SK-N-SH treated with all-trans-retinoic acid at 6 μM for 48 hours (cell line): ENCODE measurements around the gene SIRPB2.
A peak's percentile ranks its signal among the peaks of the same experiment; 100 is the strongest.

Source experiments
- ATAC-seq: fragments of 200-7000 bp; cut with Tn5 transposase; 3 replicates; pipeline ENCODE4 v1.9.1; 2020; ENCODE audit warnings: mild to moderate bottlenecking, moderate library complexity
- ARNTL ChIP-seq: fragments of 450-650 bp; formaldehyde crosslinking; IDR thresholded peaks from 2 replicates; pipeline ENCODE4 v1.5.0; 2020; ENCODE audit warnings: low read depth, mild to moderate bottlenecking, moderate library complexity, borderline replicate concordance
- BACH2 ChIP-seq: fragments of 250-450 bp; sonication (Bioruptor Pico); IDR thresholded peaks from 2 replicates; pipeline ENCODE4 v1.9.0; 2021; ENCODE audit warnings: mild to moderate bottlenecking, borderline replicate concordance
- CSDC2 ChIP-seq: fragments of 250-450 bp; sonication (Bioruptor Pico); IDR thresholded peaks from 2 replicates; pipeline ENCODE4 v1.5.0; 2020; ENCODE audit warnings: mild to moderate bottlenecking, moderate library complexity
- GLIS3 ChIP-seq: fragments of 250-450 bp; sonication (Bioruptor Pico); IDR thresholded peaks from 2 replicates; pipeline ENCODE4 v1.5.0; 2020; ENCODE audit warnings: mild to moderate bottlenecking, moderate library complexity
- ISL1 ChIP-seq: fragments of 250-450 bp; sonication (Bioruptor Pico); IDR thresholded peaks from 2 replicates; pipeline ENCODE4 v2.1.2; 2022; ENCODE audit warnings: mild to moderate bottlenecking, moderate library complexity
- PPARA ChIP-seq: fragments of 250-450 bp; sonication (Bioruptor Pico); IDR thresholded peaks from 2 replicates; pipeline ENCODE4 v1.5.0; 2020; ENCODE audit warnings: mild to moderate bottlenecking, borderline replicate concordance
- RARB ChIP-seq: fragments of 250-450 bp; sonication (Bioruptor Pico); IDR thresholded peaks from 2 replicates; pipeline ENCODE4 v1.8.0; 2021; ENCODE audit warnings: mild to moderate bottlenecking, moderate library complexity
- SNAI2 ChIP-seq: fragments of 250-450 bp; sonication (Bioruptor Pico); IDR thresholded peaks from 2 replicates; pipeline ENCODE4 v1.5.0; 2020; ENCODE audit warnings: mild to moderate bottlenecking, moderate library complexity
- TCF4 ChIP-seq: fragments of 250-450 bp; sonication (Bioruptor Pico); IDR thresholded peaks from 2 replicates; pipeline ENCODE4 v1.8.0; 2021; ENCODE audit warnings: mild to moderate bottlenecking, moderate library complexity, borderline replicate concordance
- TOX ChIP-seq: fragments of 250-450 bp; sonication (Bioruptor Pico); IDR thresholded peaks from 2 replicates; pipeline ENCODE4 v1.8.0; 2021; ENCODE audit warnings: mild to moderate bottlenecking, moderate library complexity, borderline replicate concordance
- ZC3H10 ChIP-seq: fragments of 250-450 bp; sonication (Bioruptor Pico); IDR thresholded peaks from 2 replicates; pipeline ENCODE4 v1.5.1; 2021; ENCODE audit warnings: mild to moderate bottlenecking, moderate library complexity
- ZFP3 ChIP-seq: fragments of 250-450 bp; sonication (Bioruptor Pico); IDR thresholded peaks from 2 replicates; pipeline ENCODE4 v1.5.0; 2020; ENCODE audit warnings: mild to moderate bottlenecking, moderate library complexity
- ZFP30 ChIP-seq: fragments of 450-650 bp; formaldehyde crosslinking; IDR thresholded peaks from 2 replicates; pipeline ENCODE4 v1.5.0; 2022; ENCODE audit warnings: mild to moderate bottlenecking, moderate library complexity
- ZNF565 ChIP-seq: fragments of 450-650 bp; formaldehyde crosslinking; conservative IDR thresholded peaks from 2 replicates; pipeline ENCODE4 v1.5.0; 2020; ENCODE audit warnings: low read depth, mild to moderate bottlenecking, moderate library complexity
- ZNF8 ChIP-seq: fragments of 450-650 bp; formaldehyde crosslinking; IDR thresholded peaks from 2 replicates; pipeline ENCODE4 v1.5.0; 2020; ENCODE audit warnings: mild to moderate bottlenecking, moderate library complexity
- TF ChIP-seq, protein P1 (sequence below): fragments of 250-450 bp; sonication (Bioruptor Pico); IDR thresholded peaks from 2 replicates; pipeline ENCODE4 v1.8.0; 2020; ENCODE audit warnings: mild to moderate bottlenecking, moderate library complexity, borderline replicate concordance
- TF ChIP-seq, protein P2 (sequence below): fragments of 250-450 bp; sonication (Bioruptor Pico); IDR thresholded peaks from 2 replicates; pipeline ENCODE4 v1.5.0; 2020; ENCODE audit warnings: mild to moderate bottlenecking, moderate library complexity
- TF ChIP-seq, protein P3 (sequence below): fragments of 250-450 bp; sonication (Bioruptor Pico); IDR thresholded peaks from 2 replicates; pipeline ENCODE4 v1.8.0; 2021; ENCODE audit warnings: low read depth, mild to moderate bottlenecking, moderate library complexity, borderline replicate concordance

Gene SIRPB2

DNA sequence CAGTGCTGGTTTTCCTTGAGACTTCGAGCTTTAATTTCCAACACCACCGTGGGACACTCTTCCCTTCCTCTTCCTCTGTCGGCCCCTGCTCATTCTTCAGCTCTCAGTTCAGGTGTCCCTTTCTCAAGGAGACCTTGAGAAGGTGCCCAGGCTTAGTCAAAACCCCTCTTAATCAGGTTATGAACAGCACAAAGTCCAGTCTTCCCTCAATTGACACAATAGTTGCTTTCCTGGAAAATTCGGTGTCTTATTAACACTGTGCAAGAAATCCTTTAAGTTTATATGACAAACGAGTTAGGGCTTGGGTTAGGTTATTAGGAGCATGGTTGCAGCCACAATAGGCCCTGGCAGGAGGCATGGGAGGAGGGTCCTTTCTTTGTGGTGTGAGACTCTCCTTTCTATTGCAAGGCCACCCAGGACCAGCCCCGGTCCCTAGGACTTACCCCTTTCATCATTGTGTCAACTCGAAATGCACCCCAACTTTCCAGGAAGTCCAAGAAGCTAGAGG is 23.0 kb downstream of the SIRPB2 start (continued):
- TF ChIP-seq, protein P1, sequence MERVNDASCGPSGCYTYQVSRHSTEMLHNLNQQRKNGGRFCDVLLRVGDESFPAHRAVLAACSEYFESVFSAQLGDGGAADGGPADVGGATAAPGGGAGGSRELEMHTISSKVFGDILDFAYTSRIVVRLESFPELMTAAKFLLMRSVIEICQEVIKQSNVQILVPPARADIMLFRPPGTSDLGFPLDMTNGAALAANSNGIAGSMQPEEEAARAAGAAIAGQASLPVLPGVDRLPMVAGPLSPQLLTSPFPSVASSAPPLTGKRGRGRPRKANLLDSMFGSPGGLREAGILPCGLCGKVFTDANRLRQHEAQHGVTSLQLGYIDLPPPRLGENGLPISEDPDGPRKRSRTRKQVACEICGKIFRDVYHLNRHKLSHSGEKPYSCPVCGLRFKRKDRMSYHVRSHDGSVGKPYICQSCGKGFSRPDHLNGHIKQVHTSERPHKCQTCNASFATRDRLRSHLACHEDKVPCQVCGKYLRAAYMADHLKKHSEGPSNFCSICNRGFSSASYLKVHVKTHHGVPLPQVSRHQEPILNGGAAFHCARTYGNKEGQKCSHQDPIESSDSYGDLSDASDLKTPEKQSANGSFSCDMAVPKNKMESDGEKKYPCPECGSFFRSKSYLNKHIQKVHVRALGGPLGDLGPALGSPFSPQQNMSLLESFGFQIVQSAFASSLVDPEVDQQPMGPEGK (CRISPR knock-in tag): no peak

DNA sequence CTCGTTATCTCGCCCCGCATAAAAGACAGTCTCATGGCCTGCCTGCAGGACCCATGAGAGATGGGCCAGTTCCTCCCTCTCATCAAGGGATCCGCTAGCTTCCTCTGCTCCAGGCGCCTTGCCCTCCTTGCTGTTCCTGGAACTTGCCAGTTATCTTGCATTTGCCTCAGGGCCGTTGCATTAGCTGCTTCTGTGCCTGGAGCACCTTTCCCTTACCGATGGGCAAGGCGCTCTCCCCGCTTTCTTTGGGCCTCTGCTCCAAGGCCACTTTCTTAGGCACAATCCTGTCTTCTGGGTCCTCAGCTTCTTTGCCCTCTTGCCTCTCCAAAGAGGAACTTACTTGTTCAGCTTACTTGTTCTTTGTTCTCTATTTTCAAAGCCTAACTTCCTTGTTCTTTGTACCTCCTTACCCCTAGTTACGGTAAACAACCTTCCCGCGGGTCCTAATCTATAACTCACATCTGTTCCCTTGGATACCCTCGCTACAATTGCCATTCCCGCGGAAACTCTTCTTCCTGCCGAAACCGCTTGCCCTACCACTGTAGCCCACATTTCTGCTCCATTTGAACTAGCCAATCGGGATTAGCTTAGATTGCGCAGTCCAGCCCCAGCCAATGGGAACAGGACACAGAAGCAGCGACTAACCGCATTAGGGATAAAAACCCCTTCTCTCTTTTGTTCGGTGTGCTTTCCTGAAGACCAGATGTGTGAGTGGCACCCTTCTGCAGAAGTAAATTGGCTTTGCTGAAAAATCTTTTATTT is 23.7 kb downstream of the SIRPB2 start:
- TF ChIP-seq, protein P2, sequence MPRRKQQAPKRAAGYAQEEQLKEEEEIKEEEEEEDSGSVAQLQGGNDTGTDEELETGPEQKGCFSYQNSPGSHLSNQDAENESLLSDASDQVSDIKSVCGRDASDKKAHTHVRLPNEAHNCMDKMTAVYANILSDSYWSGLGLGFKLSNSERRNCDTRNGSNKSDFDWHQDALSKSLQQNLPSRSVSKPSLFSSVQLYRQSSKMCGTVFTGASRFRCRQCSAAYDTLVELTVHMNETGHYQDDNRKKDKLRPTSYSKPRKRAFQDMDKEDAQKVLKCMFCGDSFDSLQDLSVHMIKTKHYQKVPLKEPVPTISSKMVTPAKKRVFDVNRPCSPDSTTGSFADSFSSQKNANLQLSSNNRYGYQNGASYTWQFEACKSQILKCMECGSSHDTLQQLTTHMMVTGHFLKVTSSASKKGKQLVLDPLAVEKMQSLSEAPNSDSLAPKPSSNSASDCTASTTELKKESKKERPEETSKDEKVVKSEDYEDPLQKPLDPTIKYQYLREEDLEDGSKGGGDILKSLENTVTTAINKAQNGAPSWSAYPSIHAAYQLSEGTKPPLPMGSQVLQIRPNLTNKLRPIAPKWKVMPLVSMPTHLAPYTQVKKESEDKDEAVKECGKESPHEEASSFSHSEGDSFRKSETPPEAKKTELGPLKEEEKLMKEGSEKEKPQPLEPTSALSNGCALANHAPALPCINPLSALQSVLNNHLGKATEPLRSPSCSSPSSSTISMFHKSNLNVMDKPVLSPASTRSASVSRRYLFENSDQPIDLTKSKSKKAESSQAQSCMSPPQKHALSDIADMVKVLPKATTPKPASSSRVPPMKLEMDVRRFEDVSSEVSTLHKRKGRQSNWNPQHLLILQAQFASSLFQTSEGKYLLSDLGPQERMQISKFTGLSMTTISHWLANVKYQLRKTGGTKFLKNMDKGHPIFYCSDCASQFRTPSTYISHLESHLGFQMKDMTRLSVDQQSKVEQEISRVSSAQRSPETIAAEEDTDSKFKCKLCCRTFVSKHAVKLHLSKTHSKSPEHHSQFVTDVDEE (CRISPR knock-in tag): no peak
- TF ChIP-seq TCF4: no peak
- no peak for ATAC-seq

DNA sequence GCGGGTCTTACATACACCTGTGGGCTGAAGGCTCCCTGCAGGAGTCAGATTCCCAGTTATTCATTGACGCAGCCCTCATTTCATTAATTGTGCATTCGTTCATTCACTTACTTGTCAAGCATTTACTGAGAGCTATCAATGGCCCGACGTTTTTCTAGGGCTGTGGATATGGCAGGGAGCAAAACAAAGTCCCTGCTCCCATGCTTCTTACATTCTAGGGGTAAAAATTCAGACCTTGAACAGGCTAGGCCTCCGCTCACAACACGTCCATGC is 24.2 kb downstream of the SIRPB2 start:
- TF ChIP-seq TOX (CRISPR knock-in tag) (no peak), ARNTL (no peak), SNAI2 (no peak), ZFP30 (CRISPR knock-in tag) (no peak), BACH2 (no peak), ISL1 (CRISPR knock-in tag) (no peak)
- TF ChIP-seq, all 23 proteins: peak for 0
- no peak for ATAC-seq

DNA sequence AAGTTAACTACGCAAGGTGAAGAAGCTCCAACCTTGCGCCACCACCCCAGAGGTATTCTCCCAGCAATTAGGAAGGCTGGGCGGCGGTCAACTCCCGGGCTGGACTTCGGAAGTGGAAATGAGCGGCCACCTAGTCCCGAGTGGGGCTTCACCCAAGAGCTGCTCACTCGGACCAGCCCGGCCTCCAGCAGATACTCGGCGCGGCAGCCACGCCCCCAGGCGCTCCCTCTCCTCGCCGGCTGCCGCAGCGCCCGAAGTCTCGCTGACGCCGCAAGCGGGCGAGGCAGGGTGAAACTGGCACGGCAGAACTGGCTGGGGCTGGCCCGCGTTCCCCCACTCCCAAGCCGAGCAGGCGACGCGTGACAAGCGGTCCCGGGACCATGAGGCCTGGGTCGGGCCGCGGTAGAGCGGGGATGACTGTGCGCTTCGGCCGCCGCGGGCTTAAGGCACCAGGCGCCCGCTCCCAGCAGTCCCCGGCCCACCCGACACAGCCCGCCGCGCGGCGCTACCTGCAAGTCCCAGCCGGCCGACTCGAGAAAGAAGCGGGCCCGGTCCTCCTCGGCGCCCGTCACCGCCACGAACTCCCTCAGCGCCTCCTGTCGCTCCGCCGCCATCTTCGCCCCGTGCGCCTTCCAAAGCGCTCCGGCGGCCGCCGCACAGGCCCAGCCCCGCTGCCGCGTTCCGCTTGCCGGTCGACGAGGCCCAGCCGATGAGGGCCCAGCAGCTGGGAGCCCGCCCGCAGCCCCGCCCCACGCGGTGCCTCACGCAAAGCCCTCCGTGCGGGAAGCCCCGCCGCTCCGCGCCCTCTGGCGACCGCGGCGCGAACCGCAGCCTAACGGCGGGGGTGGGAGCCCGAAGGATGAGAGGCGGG is 24.8 kb downstream of the SIRPB2 start, which contains the start of gene NSFL1C:
NSFL1C (minus strand) TSS at position 639 of the 871 bp plus-strand sequence; CDS start at position 614, 25 bp downstream.
- peak; percentile 95 for ATAC-seq
- TF ChIP-seq GLIS3 (CRISPR knock-in tag): no peak
- peak; percentile 64; the same call in 1 of the 2 replicates for TF ChIP-seq ZFP3 (CRISPR knock-in tag)
- TF ChIP-seq ZNF565 (CRISPR knock-in tag): no peak
- TF ChIP-seq, all 23 proteins: peak for 1

DNA sequence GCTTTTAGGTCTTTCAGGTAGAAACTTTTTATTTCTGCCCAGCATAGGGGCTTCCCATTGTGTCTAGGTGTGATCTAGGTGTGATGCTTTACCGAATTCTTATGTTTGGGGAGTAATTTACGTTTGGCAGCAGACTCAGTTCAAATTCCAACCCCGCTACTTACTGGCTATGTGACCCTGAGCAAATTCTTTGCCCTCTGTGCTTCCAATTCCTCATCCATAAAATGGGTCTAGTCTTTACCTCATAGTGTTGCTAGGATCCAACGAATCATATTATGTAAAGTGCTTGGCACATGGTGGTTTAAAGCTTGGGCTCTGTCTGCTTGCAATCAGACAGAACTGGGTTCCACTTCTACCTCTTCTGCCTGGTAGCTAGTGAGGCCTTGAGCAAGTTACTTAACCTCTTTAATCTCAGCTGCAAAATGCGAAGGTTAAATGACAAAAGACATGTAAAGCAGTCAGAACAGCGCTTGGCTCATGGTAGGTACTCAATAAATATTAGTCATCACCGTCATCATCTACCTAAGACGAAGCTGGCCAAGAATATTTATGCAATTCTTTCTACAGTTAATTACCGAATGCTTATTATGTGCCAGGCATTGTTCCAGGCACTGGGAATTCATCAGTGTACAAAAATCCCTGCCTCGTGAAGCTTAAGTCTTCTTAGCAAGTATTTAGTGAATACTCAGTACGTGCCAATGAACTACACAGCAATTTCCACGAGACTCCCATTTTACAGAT is 25.6 kb downstream of the SIRPB2 start:
- no peak for ATAC-seq
- TF ChIP-seq ZFP30 (CRISPR knock-in tag): no peak
- TF ChIP-seq, protein P3, sequence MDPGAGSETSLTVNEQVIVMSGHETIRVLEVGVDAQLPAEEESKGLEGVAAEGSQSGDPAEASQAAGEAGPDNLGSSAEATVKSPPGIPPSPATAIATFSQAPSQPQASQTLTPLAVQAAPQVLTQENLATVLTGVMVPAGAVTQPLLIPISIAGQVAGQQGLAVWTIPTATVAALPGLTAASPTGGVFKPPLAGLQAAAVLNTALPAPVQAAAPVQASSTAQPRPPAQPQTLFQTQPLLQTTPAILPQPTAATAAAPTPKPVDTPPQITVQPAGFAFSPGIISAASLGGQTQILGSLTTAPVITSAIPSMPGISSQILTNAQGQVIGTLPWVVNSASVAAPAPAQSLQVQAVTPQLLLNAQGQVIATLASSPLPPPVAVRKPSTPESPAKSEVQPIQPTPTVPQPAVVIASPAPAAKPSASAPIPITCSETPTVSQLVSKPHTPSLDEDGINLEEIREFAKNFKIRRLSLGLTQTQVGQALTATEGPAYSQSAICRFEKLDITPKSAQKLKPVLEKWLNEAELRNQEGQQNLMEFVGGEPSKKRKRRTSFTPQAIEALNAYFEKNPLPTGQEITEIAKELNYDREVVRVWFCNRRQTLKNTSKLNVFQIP (CRISPR knock-in tag): no peak
- TF ChIP-seq, protein P1 (CRISPR knock-in tag): no peak
- no peak for TF ChIP-seq CSDC2
- TF ChIP-seq PPARA (CRISPR knock-in tag): no peak
- no peak for TF ChIP-seq ZC3H10 (CRISPR knock-in tag)
- no peak for TF ChIP-seq ZNF8 (CRISPR knock-in tag)
- TF ChIP-seq, protein P2 (CRISPR knock-in tag): no peak
- TF ChIP-seq BACH2: no peak
- TF ChIP-seq ARNTL: no peak
- TF ChIP-seq RARB (CRISPR knock-in tag): no peak
